NOMO-1 treated with dmso at 0.1 percent for 144 hours (cell line): Measurements from ENCODE around the gene OBP2B.
"Not testable (repeated sequence)": the region's sequence is repeated elsewhere in the genome, so short reads cannot be mapped to it uniquely, and the experiment has no call there.

ENCODE experiments used
- DNase-seq: peaks from one replicate; lab custom pipeline; 2025; ENCODE audit not compliant: unreplicated experiment; lab: John Stamatoyannopoulos, UW

OBP2B gene, protein sequence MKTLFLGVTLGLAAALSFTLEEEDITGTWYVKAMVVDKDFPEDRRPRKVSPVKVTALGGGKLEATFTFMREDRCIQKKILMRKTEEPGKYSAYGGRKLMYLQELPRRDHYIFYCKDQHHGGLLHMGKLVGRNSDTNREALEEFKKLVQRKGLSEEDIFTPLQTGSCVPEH

DNA sequence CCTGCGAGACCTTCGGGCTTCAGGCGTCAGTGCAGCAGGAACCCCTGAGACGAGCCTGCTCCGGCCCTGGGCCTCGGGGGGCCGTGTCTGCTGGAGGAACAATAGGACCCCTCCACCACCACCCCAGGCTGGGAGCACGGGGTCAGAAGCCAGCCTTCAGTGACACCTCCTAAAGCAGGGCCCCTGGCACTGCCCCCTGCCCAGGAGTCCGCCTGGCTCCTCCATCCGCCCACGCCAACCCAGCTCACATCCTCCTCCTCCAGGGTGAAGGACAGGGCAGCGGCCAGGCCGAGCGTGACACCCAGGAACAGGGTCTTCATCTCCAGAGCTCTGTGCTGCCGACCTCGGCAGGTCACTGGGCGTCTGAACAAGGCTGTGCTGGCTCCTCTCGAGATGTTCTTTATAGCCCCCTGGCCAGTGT is at the start of gene OBP2B:
Gene OBP2B (minus strand): TSS at position 371 of the 421 bp plus-strand sequence. CDS start 51 bp downstream, at position 320.
- DNase-seq, result not testable (repeated sequence)

DNA sequence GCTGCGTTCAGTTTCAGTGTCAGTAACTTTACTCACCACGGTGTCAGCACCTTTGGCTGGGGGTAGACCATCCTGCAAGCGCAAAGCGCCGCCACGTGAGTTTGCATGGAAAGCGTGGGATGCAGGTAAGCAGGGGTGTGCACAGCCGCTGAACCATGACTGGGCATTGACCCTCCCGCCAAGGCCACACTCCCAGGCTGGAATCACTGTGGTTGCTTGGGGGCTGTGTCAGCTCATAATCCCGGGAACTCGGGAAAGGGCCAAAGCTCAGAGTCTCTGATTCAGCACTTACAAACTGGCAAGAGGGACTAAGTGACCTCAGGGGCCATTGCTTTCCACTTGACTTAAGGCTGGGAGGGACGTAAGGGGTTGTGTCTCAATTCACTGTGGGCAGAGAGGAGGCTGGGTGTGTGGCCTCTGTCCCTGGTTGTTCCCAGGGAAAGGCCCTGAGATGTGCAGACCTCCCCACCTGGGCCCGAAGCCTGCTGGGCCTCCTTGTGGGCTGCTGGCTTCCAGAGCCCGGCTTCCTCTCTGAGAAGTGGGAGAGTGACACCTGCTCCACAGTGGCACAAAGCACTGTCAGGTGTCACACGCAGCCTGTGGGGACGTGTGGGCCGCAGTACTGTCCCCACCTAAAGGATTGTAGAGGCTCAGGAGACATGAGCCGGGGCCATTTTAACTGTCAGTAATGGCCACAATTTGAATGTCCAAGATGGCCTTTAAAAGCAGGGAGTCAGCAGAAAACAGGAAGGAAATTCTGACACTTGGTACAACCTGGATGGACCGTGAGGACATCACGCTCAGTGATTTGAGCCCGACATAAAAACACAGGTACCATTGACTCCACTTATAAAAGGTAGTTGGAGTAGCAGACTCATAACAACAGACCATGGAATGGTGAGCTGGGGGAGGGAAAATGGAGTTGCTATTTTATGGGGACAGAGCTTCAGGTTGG is 49.3 kb upstream of the OBP2B start:
- DNase-seq, result no peak

DNA sequence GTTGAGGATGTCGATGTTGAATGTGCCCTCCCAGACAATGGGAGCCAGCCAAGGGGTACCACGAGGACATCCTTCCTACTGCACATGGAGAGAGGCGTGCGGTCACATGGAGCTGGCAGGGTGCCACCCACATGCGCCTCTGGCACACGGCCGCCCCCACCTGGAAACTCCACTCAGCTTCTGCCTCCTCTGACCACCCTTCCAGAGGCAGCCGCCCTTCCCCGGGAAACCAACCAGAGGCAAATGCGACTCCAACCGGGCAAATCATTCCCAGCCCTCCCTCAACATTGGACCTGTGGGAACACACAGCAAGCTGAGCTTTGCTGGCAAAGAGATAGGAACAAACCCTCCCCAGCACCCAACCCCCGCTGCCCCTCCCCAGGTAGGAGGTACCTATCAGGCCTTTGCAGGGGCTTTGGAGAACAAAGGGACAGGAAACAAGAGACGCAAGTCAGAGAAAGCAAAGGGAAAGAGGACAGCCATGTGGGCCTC is 48.5 kb upstream of the OBP2B start:
- no peak for DNase-seq

- no peak for DNase-seq
Measured at GRCh38 chr9:133256686-133257091, 47.6 kb upstream of the OBP2B start.

- DNase-seq, result no peak
Measured at GRCh38 chr9:133256136-133256461, 47.0 kb upstream of the OBP2B start.

- DNase-seq, result no peak
Measured at GRCh38 chr9:133255371-133256135, 46.5 kb upstream of the OBP2B start.

- DNase-seq, result no peak
Measured at GRCh38 chr9:133254471-133254870, 45.4 kb upstream of the OBP2B start.

- DNase-seq, result no peak
Measured at GRCh38 chr9:133253268-133253667, 44.2 kb upstream of the OBP2B start.

DNA sequence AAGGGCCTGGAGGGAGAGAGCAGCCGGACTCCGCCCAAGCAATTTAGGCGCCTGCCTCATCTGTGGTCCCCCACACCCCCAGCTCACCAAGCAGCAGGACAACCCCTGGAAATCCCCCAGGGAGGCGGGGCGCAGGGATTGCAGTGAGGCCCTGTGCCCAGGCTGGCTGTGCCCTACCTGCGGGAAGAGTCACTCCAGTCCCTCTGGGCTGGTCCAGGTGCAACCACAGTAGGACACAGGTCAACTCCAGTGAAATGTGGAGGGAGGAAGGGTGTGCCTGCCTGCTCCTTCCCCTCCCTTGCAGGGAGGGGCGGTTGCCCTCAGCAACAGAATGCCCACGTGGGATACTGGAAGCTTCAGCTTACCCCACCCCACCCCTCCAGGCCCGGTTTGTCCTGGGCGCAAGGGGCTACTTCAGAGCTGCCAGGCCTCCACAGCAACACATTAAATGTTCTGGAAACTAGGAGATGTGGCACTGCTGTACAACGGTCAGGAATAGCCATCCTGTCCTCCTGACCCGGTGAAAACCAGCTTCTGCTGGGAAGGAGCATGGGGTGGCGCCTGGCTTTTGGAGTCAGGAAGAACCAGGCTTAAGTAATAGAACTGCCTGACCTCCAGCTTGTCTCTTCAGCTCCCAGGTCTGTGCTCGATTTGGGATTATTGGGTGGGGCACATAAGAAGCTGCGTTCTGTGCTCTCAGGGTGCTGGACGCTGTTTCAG is 43.4 kb upstream of the OBP2B start:
- DNase-seq, result no peak

DNA sequence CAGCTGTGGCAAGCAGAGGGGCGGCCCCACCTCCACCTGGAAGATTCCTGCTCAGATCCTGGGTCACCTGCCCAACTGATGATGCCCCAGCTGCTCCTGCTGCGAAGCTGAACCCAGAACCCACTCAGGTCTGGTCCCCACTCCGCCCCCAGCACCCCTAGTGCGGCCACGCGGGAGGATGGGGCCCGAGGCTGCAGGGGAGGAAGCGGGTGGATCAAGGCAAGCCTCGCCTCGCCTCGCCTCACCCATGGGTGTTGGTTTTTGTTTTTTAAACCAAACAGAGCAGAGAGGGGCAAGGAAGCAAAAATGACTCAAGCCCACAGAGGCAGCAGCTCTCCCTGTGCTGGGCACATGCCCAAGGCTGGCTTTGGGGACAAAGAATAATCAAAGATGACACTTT is 42.7 kb upstream of the OBP2B start:
- DNase-seq, result no peak

DNA sequence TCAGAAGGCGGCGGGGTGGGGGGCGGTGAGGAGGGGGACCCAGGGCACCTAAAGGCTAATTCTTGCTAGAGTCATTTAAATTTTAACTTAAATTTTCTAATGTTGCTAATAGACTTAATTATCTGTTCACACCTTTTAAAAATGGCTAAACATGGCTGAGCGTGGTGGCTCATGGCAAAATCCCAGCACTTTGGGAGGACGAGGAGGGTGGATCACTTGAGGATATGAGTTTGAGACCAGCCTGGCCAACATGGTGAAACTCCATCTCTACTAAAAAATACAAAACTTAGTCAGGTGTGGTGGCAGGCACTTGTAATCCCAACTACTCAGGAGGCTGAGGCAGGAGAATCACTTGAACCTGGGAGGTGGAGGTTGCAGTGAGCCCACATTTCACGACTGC is 42.2 kb upstream of the OBP2B start:
- not testable (repeated sequence) for DNase-seq

- DNase-seq, result no peak
Measured at GRCh38 chr9:133250741-133251170, 41.7 kb upstream of the OBP2B start.

GRCh38 chr9:133249337-133249736 is 40.3 kb upstream of the OBP2B start:
- DNase-seq, result no peak

DNA sequence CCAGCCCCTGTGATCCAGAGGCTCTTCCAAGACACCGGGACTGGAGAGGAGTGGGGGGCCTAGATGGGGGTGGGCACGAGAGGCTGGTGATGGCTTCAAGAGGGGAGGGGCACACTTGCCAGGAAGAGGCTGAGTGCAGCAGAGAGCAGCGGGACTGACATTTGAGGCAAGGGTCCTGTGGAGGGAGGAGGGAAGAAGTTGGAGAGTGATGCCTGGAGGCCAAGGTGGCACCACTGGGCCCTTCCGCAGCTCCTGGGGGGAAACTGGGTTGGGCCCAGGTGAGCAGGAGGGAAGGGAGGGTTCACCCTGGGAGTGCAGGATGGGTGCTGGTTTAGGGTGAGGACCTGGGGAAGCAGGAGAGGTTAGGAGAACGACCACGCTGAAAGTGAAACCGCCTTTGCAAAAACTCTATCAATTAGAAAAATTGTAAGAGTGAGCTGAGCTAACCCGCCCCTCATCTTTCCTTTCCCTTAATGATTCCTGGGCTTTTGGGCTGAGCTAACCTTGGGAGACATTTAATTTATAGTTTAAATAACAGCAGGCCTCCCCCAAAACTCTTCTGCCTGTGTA is 39.8 kb upstream of the OBP2B start:
- DNase-seq, result no peak

GRCh38 chr9:133247632-133248031 is 38.6 kb upstream of the OBP2B start:
- no peak for DNase-seq

GRCh38 chr9:133246991-133247390 is 37.9 kb upstream of the OBP2B start:
- DNase-seq, result no peak

DNA sequence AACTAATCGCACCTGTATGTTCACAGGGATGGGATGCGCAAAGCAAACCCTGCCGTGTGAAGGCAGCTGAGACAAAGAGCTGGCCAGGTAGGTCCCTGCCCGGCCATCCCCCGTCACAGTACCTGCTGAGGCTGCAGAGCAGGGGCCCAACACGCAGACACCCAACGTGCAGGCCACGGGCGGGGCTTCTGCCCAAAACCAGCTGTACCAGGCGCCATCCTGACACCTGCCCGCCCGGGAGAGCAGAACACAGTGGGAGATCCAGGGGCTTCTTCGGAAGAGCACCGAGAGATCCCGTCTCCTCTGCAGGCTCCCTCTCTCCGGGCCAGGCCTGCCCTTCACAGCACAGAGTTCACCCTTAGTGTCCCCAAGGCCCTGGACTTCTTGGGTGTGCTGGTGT is 37.5 kb upstream of the OBP2B start:
- no peak for DNase-seq

DNA sequence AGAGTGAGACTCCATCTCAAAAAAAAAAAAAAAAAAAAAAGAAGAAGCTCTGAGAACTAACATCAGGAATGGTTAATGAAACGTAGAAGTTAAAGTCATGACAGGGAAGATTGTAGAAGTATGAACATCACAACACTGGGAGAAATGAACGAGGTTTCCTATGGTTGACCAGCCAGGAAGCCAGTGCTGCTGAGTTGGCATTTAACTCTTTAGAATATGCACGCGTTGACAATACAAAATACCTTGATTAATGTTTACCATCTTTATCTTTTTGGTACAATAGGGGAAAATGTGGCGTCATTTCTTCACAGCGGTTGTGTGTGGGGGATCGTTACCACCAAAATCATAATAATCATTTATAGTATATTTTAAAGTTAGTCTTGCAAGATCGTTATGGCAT is 33.9 kb upstream of the OBP2B start:
- DNase-seq, result no peak

- no peak for DNase-seq
Measured at GRCh38 chr9:133242241-133242640, 33.2 kb upstream of the OBP2B start.

- DNase-seq, result no peak
Measured at GRCh38 chr9:133239533-133240090, 30.6 kb upstream of the OBP2B start.
